GM12864 (cell line): ENCODE measurements around the gene CDK5RAP2.
A peak's percentile ranks its signal among the peaks of the same experiment; 100 is the strongest.
"Not testable (repeated sequence)": the region's sequence is repeated elsewhere in the genome, so short reads cannot be mapped to it uniquely, and the experiment has no call there.

Source experiments
- DNase-seq: peaks from one replicate; pipeline ENCODE4 v3.0.0-alpha.2; 2011; ENCODE audit warnings: low read depth
- H3K4me3 ChIP-seq: 2 replicates; pipeline ENCODE4 v1.5.1; 2011; ENCODE audit warnings: mild to moderate bottlenecking, low read depth, low read length, control low read depth
- CTCF ChIP-seq: IDR thresholded peaks from 2 replicates; pipeline ENCODE4 v1.5.1; 2011; ENCODE audit warnings: low read depth, mild to moderate bottlenecking, moderate library complexity, low read length, control low read depth, inconsistent platforms; ENCODE audit errors: missing control alignments

Gene CDK5RAP2

GRCh38 chr9:120500733-120501132, 79.2 kb downstream of the CDK5RAP2 start:
- no peak for TF ChIP-seq CTCF
- DNase-seq, result no peak
- no peak overlapping the region for H3K4me3 ChIP-seq

GRCh38 chr9:120497865-120498264, 82.1 kb downstream of the CDK5RAP2 start:
- not testable (repeated sequence) for DNase-seq, H3K4me3 ChIP-seq

DNA sequence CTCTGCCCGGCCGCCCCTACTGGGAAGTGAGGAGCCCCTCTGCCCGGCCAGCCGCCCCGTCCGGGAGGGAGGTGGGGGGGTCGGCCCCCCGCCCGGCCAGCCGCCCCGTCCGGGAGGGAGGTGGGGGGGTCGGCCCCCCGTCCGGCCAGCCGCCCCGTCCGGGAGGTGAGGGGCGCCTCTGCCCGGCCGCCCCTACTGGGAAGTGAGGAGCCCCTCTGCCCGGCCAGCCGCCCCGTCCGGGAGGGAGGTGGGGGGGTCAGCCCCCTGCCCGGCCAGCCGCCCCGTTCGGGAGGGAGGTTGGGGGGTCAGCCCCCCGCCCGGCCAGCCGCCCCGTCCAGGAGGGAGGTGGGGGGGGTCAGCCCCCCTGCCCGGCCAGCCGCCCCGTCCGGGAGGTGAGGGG, 83.5 kb downstream of the CDK5RAP2 start:
- DNase-seq, result not testable (repeated sequence)

DNA sequence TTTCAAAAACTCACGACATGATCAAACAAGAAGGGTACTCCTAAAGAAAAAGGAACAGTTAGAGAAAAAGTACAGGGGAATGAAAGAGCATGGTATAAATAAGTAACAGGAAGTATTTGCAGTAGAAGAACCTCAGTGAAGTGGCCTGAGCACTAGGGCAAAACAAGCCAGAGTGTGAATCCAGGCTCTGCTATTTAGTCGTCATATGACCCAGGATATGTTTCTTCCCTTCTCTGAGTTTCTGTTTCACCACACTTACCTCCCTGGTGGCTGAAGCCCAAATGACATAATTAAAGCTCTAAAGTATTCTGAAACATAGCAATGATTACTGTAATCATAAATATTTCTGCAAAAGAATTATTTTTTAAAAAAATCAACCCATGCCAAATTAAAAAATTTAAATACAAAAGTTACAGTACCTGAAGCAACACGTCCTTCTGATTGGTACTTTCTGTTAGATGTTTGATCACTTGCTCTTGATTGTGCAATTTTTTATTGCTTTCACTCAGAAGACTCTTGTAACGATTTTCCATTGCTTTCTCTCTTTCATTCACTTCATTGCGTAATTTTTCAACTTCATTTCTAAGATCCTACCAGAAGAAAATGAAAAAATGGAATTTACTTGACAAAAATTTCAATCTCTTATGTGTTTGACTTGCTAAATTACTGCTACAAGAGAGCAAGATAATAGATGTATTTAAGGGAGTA, 88.9 kb downstream of the CDK5RAP2 start:
- peak; percentile 26 for TF ChIP-seq CTCF
- no peak overlapping the region for H3K4me3 ChIP-seq
- peak; percentile 19 for DNase-seq

More for the DNA sequence above, 83.5 kb downstream of the CDK5RAP2 start:
- not testable (repeated sequence) for H3K4me3 ChIP-seq

- H3K4me3 ChIP-seq, result no peak overlapping the region
- no peak for TF ChIP-seq CTCF
- DNase-seq, result no peak
Measured at GRCh38 chr9:120486835-120487234, 93.1 kb downstream of the CDK5RAP2 start.

GRCh38 chr9:120486347-120486746, 93.6 kb downstream of the CDK5RAP2 start:
- H3K4me3 ChIP-seq, result no peak overlapping the region
- no peak for TF ChIP-seq CTCF
- no peak for DNase-seq

- DNase-seq, result no peak
- no peak overlapping the region for H3K4me3 ChIP-seq
- TF ChIP-seq CTCF, result no peak
Measured at GRCh38 chr9:120485788-120486187, 94.2 kb downstream of the CDK5RAP2 start.

GRCh38 chr9:120484162-120484561, 95.8 kb downstream of the CDK5RAP2 start:
- H3K4me3 ChIP-seq, result no peak overlapping the region
- no peak for TF ChIP-seq CTCF

More at GRCh38 chr9:120484162-120484561, 95.8 kb downstream of the CDK5RAP2 start:
- DNase-seq, result no peak
